Astrocyte (in vitro differentiated cells and primary cell): ENCODE results near the gene B4GALT5.

ENCODE experiments used
- EZH2 ChIP-seq: IDR thresholded peaks from 2 replicates; pipeline ENCODE4 v1.6.1; 2012; ENCODE audit warnings: mild to moderate bottlenecking, low read length, inconsistent platforms; ENCODE audit not compliant: insufficient read depth
- TF ChIP-seq, protein P1 (sequence below): IDR thresholded peaks from 2 replicates; pipeline ENCODE4 v1.5.1; 2011; ENCODE audit warnings: low read depth, mild to moderate bottlenecking, inconsistent platforms, low read length, moderate library complexity; ENCODE audit not compliant: insufficient read depth

DNA sequence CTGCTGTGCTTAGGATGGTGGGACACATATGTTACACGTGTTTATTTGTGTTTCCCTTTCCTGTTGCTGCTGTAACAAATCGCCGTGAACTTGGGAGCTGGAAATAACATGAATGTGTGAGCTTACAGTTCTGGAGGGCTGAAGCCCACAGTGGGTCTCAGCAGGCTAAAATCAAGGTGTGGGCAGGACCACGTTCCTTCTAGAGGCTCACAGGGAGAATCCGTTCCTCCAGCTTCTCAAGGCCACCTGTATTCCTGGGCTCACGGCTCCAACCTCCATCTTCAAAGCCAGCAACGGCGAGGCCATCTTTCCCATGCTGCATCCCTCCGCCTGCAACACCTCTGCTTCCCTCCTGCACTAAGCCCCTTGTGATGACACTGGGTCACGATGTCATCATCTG, 118.3 kb downstream of the B4GALT5 start:
- TF ChIP-seq, protein P1, sequence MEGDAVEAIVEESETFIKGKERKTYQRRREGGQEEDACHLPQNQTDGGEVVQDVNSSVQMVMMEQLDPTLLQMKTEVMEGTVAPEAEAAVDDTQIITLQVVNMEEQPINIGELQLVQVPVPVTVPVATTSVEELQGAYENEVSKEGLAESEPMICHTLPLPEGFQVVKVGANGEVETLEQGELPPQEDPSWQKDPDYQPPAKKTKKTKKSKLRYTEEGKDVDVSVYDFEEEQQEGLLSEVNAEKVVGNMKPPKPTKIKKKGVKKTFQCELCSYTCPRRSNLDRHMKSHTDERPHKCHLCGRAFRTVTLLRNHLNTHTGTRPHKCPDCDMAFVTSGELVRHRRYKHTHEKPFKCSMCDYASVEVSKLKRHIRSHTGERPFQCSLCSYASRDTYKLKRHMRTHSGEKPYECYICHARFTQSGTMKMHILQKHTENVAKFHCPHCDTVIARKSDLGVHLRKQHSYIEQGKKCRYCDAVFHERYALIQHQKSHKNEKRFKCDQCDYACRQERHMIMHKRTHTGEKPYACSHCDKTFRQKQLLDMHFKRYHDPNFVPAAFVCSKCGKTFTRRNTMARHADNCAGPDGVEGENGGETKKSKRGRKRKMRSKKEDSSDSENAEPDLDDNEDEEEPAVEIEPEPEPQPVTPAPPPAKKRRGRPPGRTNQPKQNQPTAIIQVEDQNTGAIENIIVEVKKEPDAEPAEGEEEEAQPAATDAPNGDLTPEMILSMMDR, result no peak
- TF ChIP-seq EZH2, result no peak
